GM23338 (cell line): ENCODE results near the gene TRAPPC10. TPM values are rescaled to one million over a fixed set of nuclear protein-coding genes. Genes with fewer than 3 reads are reported as not detected.

Experiments used
- ATAC-seq: fragments of 200-7000 bp; cut with Tn5 transposase; 3 replicates; pipeline ENCODE4 v1.9.1; 2020
- DNase-seq: peaks from one replicate; pipeline ENCODE4 v3.0.0-alpha.2; 2015; ENCODE audit warnings: low spot score
- H2AFZ ChIP-seq: fragments of 200-600 bp; sonication (generic); 2 replicates; pipeline ENCODE4 v1.8.0; 2016; ENCODE audit warnings: antibody characterized with exemption, mild to moderate bottlenecking, moderate library complexity
- H3F3A ChIP-seq: fragments of 200-600 bp; sonication (generic); replicated peaks from 2 replicates; pipeline ENCODE4 v1.8.0; 2017; ENCODE audit warnings: antibody characterized with exemption, mixed run types, low read depth
- H3K27ac ChIP-seq: fragments of 200-600 bp; sonication (generic); 2 replicates; pipeline ENCODE4 v1.6.1; 2016; ENCODE audit warnings: low read depth
- H3K27me3 ChIP-seq: fragments of 200-600 bp; sonication (generic); 2 replicates; pipeline ENCODE4 v1.8.0; 2016; ENCODE audit warnings: mild to moderate bottlenecking, mixed run types, moderate library complexity; ENCODE audit not compliant: insufficient read depth
- H3K36me3 ChIP-seq: fragments of 200-600 bp; sonication (generic); 2 replicates; pipeline ENCODE4 v1.8.0; 2016; ENCODE audit warnings: mild to moderate bottlenecking; ENCODE audit not compliant: insufficient read depth
- H3K4me1 ChIP-seq: fragments of 200-600 bp; sonication (generic); 2 replicates; pipeline ENCODE4 v1.8.0; 2016; ENCODE audit warnings: mild to moderate bottlenecking, moderate library complexity; ENCODE audit not compliant: insufficient read depth
- H3K4me2 ChIP-seq: fragments of 200-600 bp; sonication (generic); 2 replicates; pipeline ENCODE4 v1.7.1; 2017; ENCODE audit warnings: mixed run types
- H3K4me3 ChIP-seq: fragments of 200-600 bp; sonication (generic); 2 replicates; pipeline ENCODE4 v1.6.1; 2016; ENCODE audit warnings: mixed run types
- H3K79me2 ChIP-seq: fragments of 200-600 bp; sonication (generic); replicated peaks from 2 replicates; pipeline ENCODE4 v1.8.0; 2017; ENCODE audit warnings: mild to moderate bottlenecking; ENCODE audit not compliant: insufficient read depth
- H3K9me2 ChIP-seq: fragments of 200-600 bp; sonication (generic); 2 replicates; pipeline ENCODE4 v1.8.0; 2017; ENCODE audit not compliant: insufficient read depth
- H4K20me1 ChIP-seq: fragments of 200-600 bp; sonication (generic); replicated peaks from 2 replicates; pipeline ENCODE4 v1.8.0; 2017; ENCODE audit warnings: mild to moderate bottlenecking; ENCODE audit not compliant: insufficient read depth
- H3K27ac Mint-ChIP-seq: 2 replicates; pipeline ENCODE4 v1.8.0; 2020; ENCODE audit warnings: inconsistent platforms, mild to moderate bottlenecking, moderate library complexity, mixed read lengths
- H3K27me3 Mint-ChIP-seq: 3 replicates; pipeline ENCODE4 v1.8.0; 2022; ENCODE audit warnings: low read depth, mild to moderate bottlenecking, moderate library complexity, mixed read lengths, inconsistent platforms; ENCODE audit not compliant: insufficient read depth, poor library complexity
- H3K36me3 Mint-ChIP-seq: 3 replicates; pipeline ENCODE4 v1.8.0; 2021; ENCODE audit warnings: low read depth, mild to moderate bottlenecking, inconsistent platforms, moderate library complexity, mixed read lengths
- H3K4me1 Mint-ChIP-seq: 3 replicates; pipeline ENCODE4 v1.8.0; 2020; ENCODE audit warnings: mild to moderate bottlenecking, inconsistent platforms, mixed read lengths
- H3K4me3 Mint-ChIP-seq: 3 replicates; pipeline ENCODE4 v1.8.0; 2021; ENCODE audit warnings: moderate library complexity, mild to moderate bottlenecking, inconsistent platforms, mixed read lengths
- H3K9me3 Mint-ChIP-seq: 3 replicates; pipeline ENCODE4 v1.8.0; 2020; ENCODE audit warnings: moderate library complexity, mild to moderate bottlenecking, inconsistent platforms, mixed read lengths
- CREB1 ChIP-seq: fragments of 250-450 bp; sonication (Bioruptor Pico); IDR thresholded peaks from 2 replicates; pipeline ENCODE4 v1.5.0; 2020; ENCODE audit warnings: low read depth, mild to moderate bottlenecking, moderate library complexity
- JUNB ChIP-seq: IDR thresholded peaks from one replicate; pipeline ENCODE4 v1.6.1; 2016; ENCODE audit warnings: antibody characterized with exemption; ENCODE audit not compliant: unreplicated experiment
- NANOG ChIP-seq: IDR thresholded peaks from 2 replicates; pipeline ENCODE4 v1.6.1; 2016; ENCODE audit warnings: antibody characterized with exemption, borderline replicate concordance
- POLR2AphosphoS5 ChIP-seq: IDR thresholded peaks from 2 replicates; pipeline ENCODE4 v1.6.1; 2016; ENCODE audit warnings: antibody characterized with exemption, low read depth
- STAT1 ChIP-seq: IDR thresholded peaks from one replicate; pipeline ENCODE4 v1.6.1; 2016; ENCODE audit warnings: antibody characterized with exemption; ENCODE audit not compliant: unreplicated experiment
- ZNF331 ChIP-seq: fragments of 250-450 bp; sonication (Bioruptor Pico); IDR thresholded peaks from 2 replicates; pipeline ENCODE4 v1.5.0; 2020; ENCODE audit warnings: low read depth, mild to moderate bottlenecking, moderate library complexity
- polyA plus RNA-seq: library from polyadenylated mRNA; unstranded; fragments of >200 nt; fragmentation: Nextera tagmentation; extraction: Ambion mirVana; gene quantifications from 2 replicates; pipeline ENCODE4 v1.2.1, GENCODE V29; 2016
- total RNA-seq: library from RNA; depleted of rRNA; stranded (reverse); fragments of >200 nt; shearing (Covaris generic); gene quantifications from 2 replicates; pipeline ENCODE4 v1.2.3, GENCODE V29; 2014
- TF ChIP-seq, protein P1 (sequence below): IDR thresholded peaks from one replicate; pipeline ENCODE4 v1.6.1; 2018; ENCODE audit warnings: antibody characterized with exemption; ENCODE audit not compliant: unreplicated experiment
- TF ChIP-seq, protein P2 (sequence below), 2 experiments: fragments of 200-600 bp in 1 of 2; sonication (generic) in 1 of 2; conservative IDR thresholded peaks; 2 replicates each; pipeline versions ENCODE4 v1.5.1 to v1.6.1; 2016 to 2017; ENCODE audit warnings: antibody characterized with exemption in 2 of 2, low read depth in 2 of 2, mild to moderate bottlenecking in 2 of 2, moderate library complexity in 1 of 2
- TF ChIP-seq, protein P3 (sequence below): IDR thresholded peaks from 2 replicates; pipeline ENCODE4 v1.6.1; 2016; ENCODE audit warnings: antibody characterized with exemption

Gene TRAPPC10
- total and polyA plus RNA-seq, 2 experiments from 2014 or later = 14.0 to 27.1 TPM

DNA sequence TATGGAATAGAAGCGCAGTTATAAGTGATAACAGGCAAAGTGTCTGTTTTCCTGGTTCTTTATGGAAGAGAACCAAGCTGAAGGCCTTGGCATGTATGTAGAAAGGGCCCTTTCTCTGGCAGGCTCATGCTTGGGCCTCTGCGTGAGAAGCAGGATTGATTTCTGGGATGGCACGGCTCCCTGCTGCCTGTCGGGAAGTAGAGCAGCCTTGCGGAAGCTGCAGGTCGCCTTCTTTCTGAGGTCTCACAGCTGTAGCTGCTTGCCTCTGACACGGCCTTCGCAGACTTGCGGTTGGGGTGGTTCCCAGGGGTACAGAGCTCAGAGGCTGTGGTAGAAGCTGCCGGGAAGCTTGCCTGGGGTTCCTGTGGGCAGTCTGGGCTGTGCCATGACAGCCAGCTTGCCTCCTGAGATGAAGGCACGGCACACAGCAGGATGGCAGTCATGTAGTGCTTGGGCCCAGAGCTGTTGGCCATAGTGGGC is 39.4 kb downstream of the TRAPPC10 start (continued):
- TF ChIP-seq, protein P1, sequence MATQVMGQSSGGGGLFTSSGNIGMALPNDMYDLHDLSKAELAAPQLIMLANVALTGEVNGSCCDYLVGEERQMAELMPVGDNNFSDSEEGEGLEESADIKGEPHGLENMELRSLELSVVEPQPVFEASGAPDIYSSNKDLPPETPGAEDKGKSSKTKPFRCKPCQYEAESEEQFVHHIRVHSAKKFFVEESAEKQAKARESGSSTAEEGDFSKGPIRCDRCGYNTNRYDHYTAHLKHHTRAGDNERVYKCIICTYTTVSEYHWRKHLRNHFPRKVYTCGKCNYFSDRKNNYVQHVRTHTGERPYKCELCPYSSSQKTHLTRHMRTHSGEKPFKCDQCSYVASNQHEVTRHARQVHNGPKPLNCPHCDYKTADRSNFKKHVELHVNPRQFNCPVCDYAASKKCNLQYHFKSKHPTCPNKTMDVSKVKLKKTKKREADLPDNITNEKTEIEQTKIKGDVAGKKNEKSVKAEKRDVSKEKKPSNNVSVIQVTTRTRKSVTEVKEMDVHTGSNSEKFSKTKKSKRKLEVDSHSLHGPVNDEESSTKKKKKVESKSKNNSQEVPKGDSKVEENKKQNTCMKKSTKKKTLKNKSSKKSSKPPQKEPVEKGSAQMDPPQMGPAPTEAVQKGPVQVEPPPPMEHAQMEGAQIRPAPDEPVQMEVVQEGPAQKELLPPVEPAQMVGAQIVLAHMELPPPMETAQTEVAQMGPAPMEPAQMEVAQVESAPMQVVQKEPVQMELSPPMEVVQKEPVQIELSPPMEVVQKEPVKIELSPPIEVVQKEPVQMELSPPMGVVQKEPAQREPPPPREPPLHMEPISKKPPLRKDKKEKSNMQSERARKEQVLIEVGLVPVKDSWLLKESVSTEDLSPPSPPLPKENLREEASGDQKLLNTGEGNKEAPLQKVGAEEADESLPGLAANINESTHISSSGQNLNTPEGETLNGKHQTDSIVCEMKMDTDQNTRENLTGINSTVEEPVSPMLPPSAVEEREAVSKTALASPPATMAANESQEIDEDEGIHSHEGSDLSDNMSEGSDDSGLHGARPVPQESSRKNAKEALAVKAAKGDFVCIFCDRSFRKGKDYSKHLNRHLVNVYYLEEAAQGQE = no peak
- TF ChIP-seq, protein P2, sequence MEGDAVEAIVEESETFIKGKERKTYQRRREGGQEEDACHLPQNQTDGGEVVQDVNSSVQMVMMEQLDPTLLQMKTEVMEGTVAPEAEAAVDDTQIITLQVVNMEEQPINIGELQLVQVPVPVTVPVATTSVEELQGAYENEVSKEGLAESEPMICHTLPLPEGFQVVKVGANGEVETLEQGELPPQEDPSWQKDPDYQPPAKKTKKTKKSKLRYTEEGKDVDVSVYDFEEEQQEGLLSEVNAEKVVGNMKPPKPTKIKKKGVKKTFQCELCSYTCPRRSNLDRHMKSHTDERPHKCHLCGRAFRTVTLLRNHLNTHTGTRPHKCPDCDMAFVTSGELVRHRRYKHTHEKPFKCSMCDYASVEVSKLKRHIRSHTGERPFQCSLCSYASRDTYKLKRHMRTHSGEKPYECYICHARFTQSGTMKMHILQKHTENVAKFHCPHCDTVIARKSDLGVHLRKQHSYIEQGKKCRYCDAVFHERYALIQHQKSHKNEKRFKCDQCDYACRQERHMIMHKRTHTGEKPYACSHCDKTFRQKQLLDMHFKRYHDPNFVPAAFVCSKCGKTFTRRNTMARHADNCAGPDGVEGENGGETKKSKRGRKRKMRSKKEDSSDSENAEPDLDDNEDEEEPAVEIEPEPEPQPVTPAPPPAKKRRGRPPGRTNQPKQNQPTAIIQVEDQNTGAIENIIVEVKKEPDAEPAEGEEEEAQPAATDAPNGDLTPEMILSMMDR (conservative IDR thresholded peaks at IDR 0.05; ENCODE audit: low read depth in 2 of 2) = no peak
- no peak for TF ChIP-seq POLR2AphosphoS5

DNA sequence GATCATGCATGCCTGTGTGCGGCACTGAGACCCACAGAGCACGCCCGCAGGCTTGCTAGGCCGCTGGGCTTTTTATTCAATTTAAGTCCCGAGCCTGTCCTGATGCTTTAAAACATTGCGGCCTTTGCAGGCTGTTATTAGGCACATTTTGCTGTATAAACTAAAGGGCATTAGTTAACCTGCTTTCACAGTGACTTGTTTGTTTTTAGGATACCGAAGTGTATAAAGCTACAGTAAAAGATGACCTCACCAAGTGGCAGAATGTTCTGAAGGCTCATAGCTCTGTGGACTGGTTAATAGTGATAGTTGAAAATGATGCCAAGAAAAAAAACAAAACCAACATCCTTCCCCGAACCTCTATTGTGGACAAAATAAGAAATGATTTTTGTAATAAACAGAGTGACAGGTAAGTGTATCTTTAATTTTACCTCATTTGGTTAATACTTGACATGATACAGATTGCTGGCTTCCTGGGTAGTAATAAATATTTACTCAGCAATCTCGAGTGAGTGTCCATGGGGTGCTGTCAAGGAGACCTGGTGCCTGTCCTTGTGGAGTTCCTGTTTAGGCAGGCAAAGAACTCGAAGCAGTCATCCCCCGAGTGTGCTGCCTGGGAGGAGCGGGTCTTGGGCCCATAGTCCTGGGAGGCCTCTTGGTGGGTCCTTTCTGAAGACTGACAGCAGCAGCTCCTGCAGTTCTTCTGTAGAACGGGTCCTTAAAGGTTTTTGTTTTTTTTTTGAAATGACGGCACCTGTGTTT is 40.1 kb downstream of the TRAPPC10 start:
- no peak overlapping the region for H3K4me2 ChIP-seq
- Mint-ChIP-seq H3K4me1 (no peaks in the 10 kb centered on the region), H3K9me3 (no peaks in the 10 kb centered on the region), H3K36me3 (peaks cover 10% of the 10 kb centered on the region; the same call in 2 of the 3 replicates), H3K27ac (no peak overlapping the region), H3K4me3 (no peak overlapping the region), H3K27me3 (peaks cover 4% of the 10 kb centered on the region)
- 0 out of 2 replicates have a peak, but pooled peaks cover 9% of the 10 kb centered on the region for H3K36me3 ChIP-seq
- peaks cover 48% of the 10 kb centered on the region for H3K79me2 ChIP-seq
- H4K20me1 ChIP-seq = peaks cover 32% of the 10 kb centered on the region
- no peak for ATAC-seq
- no peaks in the 10 kb centered on the region for H3F3A ChIP-seq
- H3K27me3 ChIP-seq = no peaks in the 10 kb centered on the region
- H2AFZ ChIP-seq = no peak overlapping the region
- DNase-seq = no peak
- H3K9me2 ChIP-seq = no peaks in the 10 kb centered on the region
- no peak overlapping the region for H3K4me3 ChIP-seq
- no peaks in the 10 kb centered on the region for H3K4me1 ChIP-seq
- peak overlapping the region; percentile 26; the same call in 1 of the 2 replicates for H3K27ac ChIP-seq
- TF ChIP-seq JUNB (no peak), POLR2AphosphoS5 (no peak), NANOG (no peak), STAT1 (no peak), ZNF331 (CRISPR knock-in tag) (no peak), CREB1 (CRISPR knock-in tag) (no peak)
- TF ChIP-seq, protein P3, sequence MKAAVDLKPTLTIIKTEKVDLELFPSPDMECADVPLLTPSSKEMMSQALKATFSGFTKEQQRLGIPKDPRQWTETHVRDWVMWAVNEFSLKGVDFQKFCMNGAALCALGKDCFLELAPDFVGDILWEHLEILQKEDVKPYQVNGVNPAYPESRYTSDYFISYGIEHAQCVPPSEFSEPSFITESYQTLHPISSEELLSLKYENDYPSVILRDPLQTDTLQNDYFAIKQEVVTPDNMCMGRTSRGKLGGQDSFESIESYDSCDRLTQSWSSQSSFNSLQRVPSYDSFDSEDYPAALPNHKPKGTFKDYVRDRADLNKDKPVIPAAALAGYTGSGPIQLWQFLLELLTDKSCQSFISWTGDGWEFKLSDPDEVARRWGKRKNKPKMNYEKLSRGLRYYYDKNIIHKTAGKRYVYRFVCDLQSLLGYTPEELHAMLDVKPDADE = no peak
- TF ChIP-seq, protein P1 = no peak
- TF ChIP-seq, protein P2 (conservative IDR thresholded peaks at IDR 0.05; ENCODE audit: low read depth in 2 of 2) = no peak
